ENCODE results near the gene NCSTN. TPM values are rescaled to one million over a fixed set of nuclear protein-coding genes. Genes with fewer than 3 reads are reported as not detected.

Gene NCSTN
- total RNA-seq, 1 experiment from 2014 or later = 67.8 TPM

- Histone ChIP-seq H3K27ac (ENCODE audit: insufficient read length, low read depth, low read length) (no peak overlapping the region), H2BK20ac (ENCODE audit: low read depth, low read length, poor library complexity, severe bottlenecking) (no peak overlapping the region), H3K79me2 (ENCODE audit: insufficient read depth, low read length) (no peaks in the 10 kb centered on the region), H3K56ac (ENCODE audit: insufficient read length, low read depth, low read length) (no peak overlapping the region), H3K4me2 (ENCODE audit: insufficient read depth, insufficient read length, low read length) (peak overlapping the region; percentile 15), H3K79me1 (ENCODE audit: insufficient read depth, low read depth, low read length, poor library complexity, severe bottlenecking) (no peaks in the 10 kb centered on the region), H3K27me3 (ENCODE audit: insufficient read depth, low read length) (no peaks in the 10 kb centered on the region), H2AFZ (ENCODE audit: low read length) (no peak overlapping the region), H2BK120ac (ENCODE audit: low read depth, low read length, poor library complexity, severe bottlenecking) (no peak overlapping the region), H4K8ac (replicated peaks; ENCODE audit: insufficient read length, low read depth, low read length) (no peak overlapping the region), H4K20me1 (ENCODE audit: control insufficient read depth, insufficient read depth, insufficient read length) (peaks cover 2% of the 10 kb centered on the region), H2BK15ac (ENCODE audit: low read depth, low read length) (no peak overlapping the region), H4K91ac (ENCODE audit: insufficient read length, low read depth, low read length) (no peak overlapping the region), H3K4ac (ENCODE audit: low read depth, low read length) (no peak overlapping the region), H3K9ac (ENCODE audit: extremely low read depth, insufficient read length, low read length) (no peak overlapping the region), H2BK12ac (ENCODE audit: insufficient read length, low read depth, low read length) (no peak overlapping the region), H3K23ac (ENCODE audit: insufficient read length, low read depth, low read length) (no peak overlapping the region), H3T11ph (ENCODE audit: low read length) (no peak overlapping the region), H4K5ac (ENCODE audit: insufficient read length, low read depth, low read length) (no peak overlapping the region), H3K23me2 (ENCODE audit: insufficient read length, low read depth, low read length, poor library complexity, severe bottlenecking) (no peaks in the 10 kb centered on the region), H3K14ac (ENCODE audit: insufficient read depth, low read length) (no peak overlapping the region), H3K9me3 (ENCODE audit: control insufficient read depth, low read depth, low read length) (no peaks in the 10 kb centered on the region), H3K4me1 (ENCODE audit: insufficient read depth, low read length) (peaks cover 10% of the 10 kb centered on the region), H2AK5ac (ENCODE audit: insufficient read length, low read length) (no peak overlapping the region), H3K18ac (ENCODE audit: insufficient read length, low read depth, low read length) (no peak overlapping the region), H2BK5ac (ENCODE audit: insufficient read length, low read length) (no peak overlapping the region)
- Mint-ChIP-seq H3K27me3 (ENCODE audit: low read depth) (no peaks in the 10 kb centered on the region), H3K9me3 (no peaks in the 10 kb centered on the region), H3K36me3 (ENCODE audit: insufficient read depth in 1 of 3, low read depth in 3 of 3) (peaks cover 44 to 78% (median 77%) of the 10 kb centered on the region in 3 experiments), H3K4me1 (peaks cover 29 to 35% of the 10 kb centered on the region in 2 experiments), H3K27ac (peak overlapping the region; percentile 75 to 94 (median 81); a peak in 5 of 7 replicates), H3K4me3 (peak overlapping the region; percentile 17 to 60; a peak in 4 of 5 replicates)
- no CpG with 5 or more reads among the region's 13 CpGs for WGBS (ENCODE audit: extremely low coverage, insufficient read length, low lambda C conversion rate)
- peak; percentile 86 for DNase-seq
- TF ChIP-seq, protein P1, sequence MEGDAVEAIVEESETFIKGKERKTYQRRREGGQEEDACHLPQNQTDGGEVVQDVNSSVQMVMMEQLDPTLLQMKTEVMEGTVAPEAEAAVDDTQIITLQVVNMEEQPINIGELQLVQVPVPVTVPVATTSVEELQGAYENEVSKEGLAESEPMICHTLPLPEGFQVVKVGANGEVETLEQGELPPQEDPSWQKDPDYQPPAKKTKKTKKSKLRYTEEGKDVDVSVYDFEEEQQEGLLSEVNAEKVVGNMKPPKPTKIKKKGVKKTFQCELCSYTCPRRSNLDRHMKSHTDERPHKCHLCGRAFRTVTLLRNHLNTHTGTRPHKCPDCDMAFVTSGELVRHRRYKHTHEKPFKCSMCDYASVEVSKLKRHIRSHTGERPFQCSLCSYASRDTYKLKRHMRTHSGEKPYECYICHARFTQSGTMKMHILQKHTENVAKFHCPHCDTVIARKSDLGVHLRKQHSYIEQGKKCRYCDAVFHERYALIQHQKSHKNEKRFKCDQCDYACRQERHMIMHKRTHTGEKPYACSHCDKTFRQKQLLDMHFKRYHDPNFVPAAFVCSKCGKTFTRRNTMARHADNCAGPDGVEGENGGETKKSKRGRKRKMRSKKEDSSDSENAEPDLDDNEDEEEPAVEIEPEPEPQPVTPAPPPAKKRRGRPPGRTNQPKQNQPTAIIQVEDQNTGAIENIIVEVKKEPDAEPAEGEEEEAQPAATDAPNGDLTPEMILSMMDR (conservative IDR thresholded peaks at IDR 0.05) = no peak
Measured at GRCh38 chr1:160307118-160307791, 35.9 kb upstream of the NCSTN start.

Measured in H9 (cell line).